GM23338 (cell line): ENCODE measurements around the gene CYTH1.

Experiments used
- CTCF ChIP-seq, 2 experiments: fragments of 200-600 bp in 1 of 2; sonication (generic) in 1 of 2; conservative IDR thresholded peaks; 2 replicates each; pipeline versions ENCODE4 v1.5.1 to v1.6.1; 2016 to 2017; ENCODE audit warnings: antibody characterized with exemption in 2 of 2, low read depth in 2 of 2, mild to moderate bottlenecking in 2 of 2, moderate library complexity in 1 of 2
- EZH2 ChIP-seq: fragments of 200-600 bp; sonication (generic); IDR thresholded peaks from one replicate; pipeline ENCODE4 v1.8.0; 2017; ENCODE audit warnings: antibody characterized with exemption, mild to moderate bottlenecking, low read depth; ENCODE audit not compliant: unreplicated experiment
- EZH2phosphoT487 ChIP-seq: fragments of 200-600 bp; sonication (generic); IDR thresholded peaks from one replicate; pipeline ENCODE4 v1.8.1; 2018; ENCODE audit warnings: antibody characterized with exemption; ENCODE audit not compliant: unreplicated experiment
- REST ChIP-seq: IDR thresholded peaks from one replicate; pipeline ENCODE4 v1.6.1; 2018; ENCODE audit warnings: antibody characterized with exemption; ENCODE audit not compliant: unreplicated experiment
- TF ChIP-seq, protein P1 (sequence below): IDR thresholded peaks from 2 replicates; pipeline ENCODE4 v1.6.1; 2016; ENCODE audit warnings: antibody characterized with exemption

GRCh38 chr17:78796517-78796900, 14.4 kb upstream of the CYTH1 start:
- TF ChIP-seq CTCF (conservative IDR thresholded peaks at IDR 0.05; ENCODE audit: low read depth in 2 of 2) (no peak), EZH2 (no peak), REST (no peak), EZH2phosphoT487 (no peak)
- TF ChIP-seq, protein P1, sequence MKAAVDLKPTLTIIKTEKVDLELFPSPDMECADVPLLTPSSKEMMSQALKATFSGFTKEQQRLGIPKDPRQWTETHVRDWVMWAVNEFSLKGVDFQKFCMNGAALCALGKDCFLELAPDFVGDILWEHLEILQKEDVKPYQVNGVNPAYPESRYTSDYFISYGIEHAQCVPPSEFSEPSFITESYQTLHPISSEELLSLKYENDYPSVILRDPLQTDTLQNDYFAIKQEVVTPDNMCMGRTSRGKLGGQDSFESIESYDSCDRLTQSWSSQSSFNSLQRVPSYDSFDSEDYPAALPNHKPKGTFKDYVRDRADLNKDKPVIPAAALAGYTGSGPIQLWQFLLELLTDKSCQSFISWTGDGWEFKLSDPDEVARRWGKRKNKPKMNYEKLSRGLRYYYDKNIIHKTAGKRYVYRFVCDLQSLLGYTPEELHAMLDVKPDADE, result no peak
